Panc1 (cell line): ENCODE results near the gene FDXR. TPM values are rescaled to one million over a fixed set of nuclear protein-coding genes. Genes with fewer than 3 reads are reported as not detected.

Experiments used
- ATAC-seq: fragments of 200-7000 bp; cut with Tn5 transposase; 2 replicates; pipeline ENCODE4 v1.9.1; 2020; ENCODE audit warnings: mild to moderate bottlenecking, moderate library complexity
- BruUV-seq: library from RNA; stranded (reverse); fragments of 400-500 nt; replicated peaks from 2 replicates; lab custom pipeline; 2021; lab: Mats Ljungman, UMichigan
- CTCF ChIA-PET: fragments of 300-600 bp; sonication (Branson Sonifier 250); formaldehyde crosslinking; loops from one replicate; lab custom pipeline; 2022; ENCODE audit warnings: antibody characterized with exemption; lab: Charles Lee
- POLR2A ChIA-PET: fragments of 300-600 bp; sonication (Branson Sonifier 250); formaldehyde crosslinking; loops from one replicate; lab custom pipeline; 2022; ENCODE audit warnings: antibody characterized with exemption; lab: Charles Lee
- DNase-seq: peaks from one replicate; pipeline ENCODE4 v3.0.0-alpha.2; 2010; ENCODE audit warnings: low read depth, low spot score
- H3K27ac ChIP-seq: 2 replicates; pipeline ENCODE4 v1.5.1; 2011; ENCODE audit warnings: mild to moderate bottlenecking, low read length, inconsistent platforms
- H3K27me3 ChIP-seq: fragments of 200-500 bp; sonication (Bioruptor generic); 2 replicates; pipeline ENCODE4 v1.6.0; 2014; ENCODE audit warnings: low read length, inconsistent platforms; ENCODE audit not compliant: control insufficient read depth, insufficient read depth
- H3K36me3 ChIP-seq: fragments of 200-500 bp; sonication (Bioruptor generic); 2 replicates; pipeline ENCODE4 v1.5.1; 2014; ENCODE audit warnings: inconsistent platforms, mild to moderate bottlenecking, low read length, moderate library complexity; ENCODE audit not compliant: control insufficient read depth, insufficient read depth
- H3K4me1 ChIP-seq: 2 replicates; pipeline ENCODE4 v1.5.1; 2011; ENCODE audit warnings: inconsistent platforms, mild to moderate bottlenecking, low read length, moderate library complexity; ENCODE audit not compliant: control insufficient read depth, insufficient read depth
- H3K4me3 ChIP-seq, 2 experiments: 2 replicates each; pipeline ENCODE4 v1.5.1; 2011 to 2012; ENCODE audit warnings: low read depth in 2 of 2, low read length in 2 of 2, mild to moderate bottlenecking in 2 of 2, inconsistent platforms in 1 of 2, moderate library complexity in 1 of 2
- H3K9me3 ChIP-seq: fragments of 200-500 bp; sonication (Bioruptor generic); 2 replicates; pipeline ENCODE4 v1.5.1; 2014; ENCODE audit warnings: low read depth, mild to moderate bottlenecking, inconsistent platforms, low read length, moderate library complexity; ENCODE audit not compliant: control insufficient read depth, insufficient read depth
- CTCF ChIP-seq: fragments of 450-650 bp; IDR thresholded peaks from 2 replicates; pipeline ENCODE4 v1.5.1; 2017; ENCODE audit warnings: mild to moderate bottlenecking
- POLR2AphosphoS5 ChIP-seq: IDR thresholded peaks from 2 replicates; pipeline ENCODE4 v1.6.1; 2012; ENCODE audit warnings: mild to moderate bottlenecking, low read depth, low read length, moderate library complexity
- REST ChIP-seq, 2 experiments: IDR thresholded peaks; 2 replicates each; pipeline ENCODE4 v1.6.1; 2011 to 2012; ENCODE audit warnings: low read depth in 2 of 2, control low read depth in 1 of 2, low read length in 1 of 2, mild to moderate bottlenecking in 1 of 2, moderate library complexity in 1 of 2; ENCODE audit not compliant: insufficient read depth in 1 of 2
- SIN3A ChIP-seq: IDR thresholded peaks from 2 replicates; pipeline ENCODE4 v1.6.1; 2012; ENCODE audit warnings: low read depth, mild to moderate bottlenecking, low read length, moderate library complexity, borderline replicate concordance; ENCODE audit not compliant: insufficient read depth
- TCF7L2 ChIP-seq: IDR thresholded peaks from 2 replicates; pipeline ENCODE4 v1.6.1; 2011; ENCODE audit warnings: mild to moderate bottlenecking, low read depth, low read length, inconsistent platforms
- in situ Hi-C: cut with HindIII; loops from 2 replicates; pipeline ENCODE4 v1.10.0; 2016; ENCODE audit warnings: low sequenced_read_pairs, low pct_unique_long_range_greater_than_20kb
- intact Hi-C: fragments of 100-400 bp; cut with micrococcal nuclease; formaldehyde crosslinking; loops from one replicate; pipeline ENCODE4 v1.10.0; 2022; ENCODE audit not compliant: unreplicated experiment
- total RNA-seq: library from RNA; stranded (reverse); gene quantifications from one replicate; pipeline ENCODE4 v1.2.1, GENCODE V29; 2021; ENCODE audit not compliant: unreplicated experiment

FDXR gene
- total RNA-seq, 1 experiment from 2014 or later = 21.8 TPM

- in situ Hi-C loops (no loop called here), intact Hi-C loops (no loop called here)
- no peak for ATAC-seq
- no peaks in the 10 kb centered on the region for H3K27me3 ChIP-seq
- H3K36me3 ChIP-seq = no peaks in the 10 kb centered on the region
- H3K4me3 ChIP-seq = no peak overlapping the region
- H3K27ac ChIP-seq = no peak overlapping the region
- POLR2A ChIA-PET = no interaction called here
- TF ChIP-seq SIN3A (no peak), POLR2AphosphoS5 (no peak), CTCF (no peak), REST (IDR thresholded peaks at IDR 0.05; ENCODE audit: insufficient read depth in 1 of 2, low read depth in 2 of 2, low read length in 1 of 2) (no peak), TCF7L2 (no peak)
- CTCF ChIA-PET = no interaction called here
- BruUV-seq = no TSS peak
- no peak for DNase-seq
- 0 out of 2 replicates have a peak, but pooled peaks cover 3% of the 10 kb centered on the region for H3K4me1 ChIP-seq
- no peaks in the 10 kb centered on the region for H3K9me3 ChIP-seq
Measured at GRCh38 chr17:74830861-74831260, 41.9 kb downstream of the FDXR start.

GRCh38 chr17:74827800-74828199 is 45.0 kb downstream of the FDXR start:
- no peaks in the 10 kb centered on the region for H3K4me1 ChIP-seq
- ChIA-PET CTCF (no interaction called here), POLR2A (no interaction called here)
- no peak overlapping the region for H3K4me3 ChIP-seq
- ATAC-seq (no peak), DNase-seq (no peak)
- TF ChIP-seq TCF7L2 (no peak), POLR2AphosphoS5 (no peak), SIN3A (no peak), CTCF (no peak), REST (IDR thresholded peaks at IDR 0.05; ENCODE audit: insufficient read depth in 1 of 2, low read depth in 2 of 2, low read length in 1 of 2) (no peak)
- no TSS peak for BruUV-seq
- no peaks in the 10 kb centered on the region for H3K9me3 ChIP-seq
- intact Hi-C loops (no loop called here), in situ Hi-C loops (no loop called here)
- no peaks in the 10 kb centered on the region for H3K27me3 ChIP-seq
- H3K27ac ChIP-seq = no peak overlapping the region
- H3K36me3 ChIP-seq = no peaks in the 10 kb centered on the region
